GM12865 (cell line): Measurements from ENCODE around the gene ERC2.

Experiments
- DNase-seq: peaks from one replicate; pipeline ENCODE4 v3.0.0; 2010; ENCODE audit warnings: low read depth
- H3K4me3 ChIP-seq: 2 replicates; pipeline ENCODE4 v1.5.1; 2011; ENCODE audit warnings: mild to moderate bottlenecking, low read depth, low read length, control low read depth
- CTCF ChIP-seq: IDR thresholded peaks from 2 replicates; pipeline ENCODE4 v1.5.1; 2011; ENCODE audit warnings: low read length, control low read depth, low read depth, inconsistent platforms; ENCODE audit not compliant: insufficient read depth; ENCODE audit errors: missing control alignments

ERC2 gene

GRCh38 chr3:55912880-55913279 is 555.4 kb downstream of the ERC2 start:
- TF ChIP-seq CTCF: no peak
- DNase-seq: no peak
- no peak overlapping the region for H3K4me3 ChIP-seq

GRCh38 chr3:55911266-55911665 is 557.0 kb downstream of the ERC2 start:
- no peak for DNase-seq
- no peak overlapping the region for H3K4me3 ChIP-seq
- no peak for TF ChIP-seq CTCF

- no peak overlapping the region for H3K4me3 ChIP-seq
- no peak for DNase-seq
- no peak for TF ChIP-seq CTCF
These were observed 557.7 kb downstream of the ERC2 start for GRCh38 chr3:55910543-55910942.

- H3K4me3 ChIP-seq: no peak overlapping the region
- no peak for DNase-seq
- TF ChIP-seq CTCF: no peak
These were observed 558.9 kb downstream of the ERC2 start for GRCh38 chr3:55909373-55909772.

- H3K4me3 ChIP-seq: no peak overlapping the region
- TF ChIP-seq CTCF: no peak
- DNase-seq: no peak
These were observed 560.7 kb downstream of the ERC2 start for GRCh38 chr3:55907616-55908015.

GRCh38 chr3:55906896-55907295 is 561.4 kb downstream of the ERC2 start:
- DNase-seq: no peak
- no peak for TF ChIP-seq CTCF
- H3K4me3 ChIP-seq: no peak overlapping the region

- TF ChIP-seq CTCF: no peak
- no peak for DNase-seq
These were observed 563.6 kb downstream of the ERC2 start for GRCh38 chr3:55904716-55905115.

More at GRCh38 chr3:55904716-55905115, 563.6 kb downstream of the ERC2 start:
- H3K4me3 ChIP-seq: no peak overlapping the region
